ENCODE measurements around the gene SMYD3.

SMYD3 gene

GRCh38 chr1:246146804-246147523, 360.1 kb downstream of the SMYD3 start:
- no peak for DNase-seq (ENCODE audit: low spot score)

- DNase-seq (ENCODE audit: low spot score), result no peak
Observed at GRCh38 chr1:246145900-246146299, 361.2 kb downstream of the SMYD3 start.

GRCh38 chr1:246144931-246145330, 362.1 kb downstream of the SMYD3 start:
- DNase-seq (ENCODE audit: low spot score), result no peak

GRCh38 chr1:246142320-246142893, 364.7 kb downstream of the SMYD3 start:
- DNase-seq (ENCODE audit: low spot score), result no peak

DNA sequence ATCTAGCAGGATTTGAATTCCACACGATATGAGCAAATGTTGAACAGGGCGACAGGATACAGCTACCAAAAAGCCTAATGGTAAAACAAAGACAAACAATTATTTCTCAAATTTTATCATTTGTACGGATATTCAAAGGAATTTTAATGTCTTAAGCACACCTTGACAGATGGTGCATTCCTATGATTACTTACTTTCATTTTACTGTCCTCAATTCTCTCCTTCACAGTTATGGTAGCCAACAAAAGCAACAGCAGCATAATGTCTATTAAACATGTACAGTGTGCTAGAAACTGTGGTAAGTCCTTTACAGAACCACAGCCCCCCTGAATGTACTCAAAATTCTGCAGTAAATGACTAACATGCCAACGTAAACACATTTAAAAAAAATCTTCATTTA, 365.8 kb downstream of the SMYD3 start:
- DNase-seq (ENCODE audit: low spot score), result no peak

GRCh38 chr1:246139745-246140182, 367.3 kb downstream of the SMYD3 start:
- no peak for DNase-seq (ENCODE audit: low spot score)

DNA sequence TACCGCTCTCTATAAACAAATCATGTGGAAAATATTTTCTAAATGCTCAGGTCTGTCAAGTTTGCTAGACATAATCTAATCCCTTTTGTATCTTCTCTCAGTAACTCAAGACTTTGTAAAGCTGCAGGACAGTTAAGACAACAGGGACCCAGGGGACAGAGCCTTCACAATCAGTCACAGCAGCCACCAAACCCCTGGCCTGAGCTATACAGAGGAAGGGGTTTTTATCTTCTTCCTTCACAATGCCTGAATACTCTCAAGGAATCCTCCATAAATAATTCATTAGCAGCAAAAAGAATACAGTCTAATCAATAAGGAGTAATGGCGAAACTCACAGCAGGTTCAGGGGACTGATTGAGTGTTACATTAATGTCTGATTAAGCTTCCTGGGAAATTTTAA, 368.3 kb downstream of the SMYD3 start:
- DNase-seq (ENCODE audit: low spot score), result no peak

- no peak for DNase-seq (ENCODE audit: low spot score)
Observed at GRCh38 chr1:246136477-246136876, 370.6 kb downstream of the SMYD3 start.

- no peak for DNase-seq (ENCODE audit: low spot score)
Observed at GRCh38 chr1:246134789-246135188, 372.3 kb downstream of the SMYD3 start.

GRCh38 chr1:246131095-246131494, 376.0 kb downstream of the SMYD3 start:
- DNase-seq (ENCODE audit: low spot score), result no peak

- no peak for DNase-seq (ENCODE audit: low spot score)
Observed at GRCh38 chr1:246128494-246129069, 378.5 kb downstream of the SMYD3 start.

- no peak for DNase-seq (ENCODE audit: low spot score)
Observed at GRCh38 chr1:246126580-246126979, 380.5 kb downstream of the SMYD3 start.

GRCh38 chr1:246122071-246122470, 385.0 kb downstream of the SMYD3 start:
- no peak for DNase-seq (ENCODE audit: low spot score)

DNA sequence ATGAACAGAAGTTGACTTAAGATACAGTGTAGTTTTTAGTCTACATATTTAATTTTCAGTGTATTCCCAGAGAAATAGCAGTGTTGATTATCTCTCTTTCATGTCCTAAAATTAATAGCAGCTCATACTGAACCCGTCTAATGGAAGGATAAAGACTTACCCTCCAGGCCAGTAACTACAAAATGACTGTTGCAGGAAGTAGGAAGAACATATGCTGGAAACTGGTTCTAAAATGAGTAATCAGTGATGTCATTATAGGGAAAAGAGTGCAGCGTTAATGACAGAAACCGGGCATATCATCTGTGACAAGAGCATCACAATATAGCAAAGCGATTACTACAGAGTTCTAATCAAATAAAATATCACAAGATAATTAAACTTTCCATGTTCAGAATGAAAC, 385.5 kb downstream of the SMYD3 start:
- DNase-seq (ENCODE audit: low spot score), result no peak

DNA sequence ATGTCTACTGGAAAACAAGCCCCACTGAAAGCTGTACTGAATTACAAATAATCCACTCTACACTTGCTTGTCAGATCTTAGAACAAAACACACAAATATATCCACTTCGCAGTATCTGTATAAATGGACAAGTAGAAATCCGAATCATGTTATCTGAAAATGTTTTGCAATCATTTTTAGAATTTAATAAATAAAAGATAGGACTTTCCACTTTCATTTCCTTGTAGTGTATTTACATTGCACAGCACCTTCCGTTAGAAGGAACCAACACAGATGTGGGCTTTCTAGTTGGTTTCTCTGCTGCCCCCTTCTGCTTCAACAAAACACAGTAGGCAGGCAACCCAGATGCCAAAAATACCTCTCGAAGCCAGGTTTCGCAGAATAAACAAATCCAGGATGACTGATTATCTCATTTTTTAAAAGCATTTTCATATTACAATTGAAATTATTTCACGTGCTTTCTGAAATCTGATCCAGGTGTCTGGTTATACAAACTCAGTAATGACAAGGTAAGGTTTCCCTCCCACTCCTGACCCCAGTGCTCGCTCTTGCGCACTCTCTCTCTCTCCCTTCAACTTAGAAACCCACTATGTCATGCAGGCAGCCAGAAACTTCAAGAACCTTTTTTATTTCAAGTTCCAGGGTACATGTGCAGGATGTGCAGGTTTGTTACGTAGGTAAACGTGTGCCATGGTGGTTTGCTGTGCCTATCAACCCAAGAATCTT, 389.9 kb downstream of the SMYD3 start:
- DNase-seq (ENCODE audit: low spot score), result peak; percentile 60

- DNase-seq (ENCODE audit: low spot score), result no peak
Observed at GRCh38 chr1:246114369-246114768, 392.7 kb downstream of the SMYD3 start.

DNA sequence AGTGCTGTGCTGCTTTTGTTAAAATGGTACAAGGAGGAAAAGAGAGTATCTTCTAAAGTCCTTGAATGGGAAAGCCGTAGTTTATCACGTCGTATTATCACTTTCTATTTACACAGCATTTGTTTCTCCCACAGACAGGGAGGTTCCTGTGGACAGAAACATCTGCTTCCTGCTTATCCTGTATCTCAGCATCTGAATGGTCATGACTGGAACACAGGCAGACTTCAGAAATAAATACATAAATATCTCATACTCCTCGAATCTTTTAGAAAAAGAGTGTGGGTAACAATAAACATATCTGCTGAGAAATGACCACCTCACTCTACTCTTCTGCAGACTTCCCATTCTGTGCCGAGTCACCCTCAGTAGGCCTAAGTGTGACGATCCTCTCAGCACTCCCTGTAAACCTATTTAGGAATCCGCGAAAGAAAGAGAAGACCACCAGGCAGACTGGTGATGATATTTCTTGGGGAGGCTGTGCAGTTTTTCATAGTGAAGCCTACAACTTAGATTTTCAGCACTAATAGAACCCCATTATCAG, 393.5 kb downstream of the SMYD3 start:
- DNase-seq (ENCODE audit: low spot score), result no peak

DNA sequence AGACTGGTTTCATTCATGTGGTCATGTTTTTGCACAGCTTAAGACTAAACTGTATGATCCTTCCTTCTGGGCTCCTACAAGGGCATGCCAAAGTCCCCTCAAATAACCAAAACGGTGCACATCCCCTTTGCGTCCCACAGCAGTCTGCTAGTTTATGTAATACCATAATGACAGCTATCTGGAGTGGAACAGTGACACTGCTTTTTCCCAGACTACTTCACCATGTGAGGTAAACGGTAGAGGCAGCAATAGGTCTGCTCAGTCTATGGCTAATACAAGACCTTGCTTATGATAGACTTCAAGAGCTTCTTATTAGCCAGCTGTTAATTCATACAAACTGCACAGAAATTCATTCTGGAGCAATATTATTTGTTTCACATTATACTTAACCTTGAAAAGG, 395.5 kb downstream of the SMYD3 start:
- no peak for DNase-seq (ENCODE audit: low spot score)

DNA sequence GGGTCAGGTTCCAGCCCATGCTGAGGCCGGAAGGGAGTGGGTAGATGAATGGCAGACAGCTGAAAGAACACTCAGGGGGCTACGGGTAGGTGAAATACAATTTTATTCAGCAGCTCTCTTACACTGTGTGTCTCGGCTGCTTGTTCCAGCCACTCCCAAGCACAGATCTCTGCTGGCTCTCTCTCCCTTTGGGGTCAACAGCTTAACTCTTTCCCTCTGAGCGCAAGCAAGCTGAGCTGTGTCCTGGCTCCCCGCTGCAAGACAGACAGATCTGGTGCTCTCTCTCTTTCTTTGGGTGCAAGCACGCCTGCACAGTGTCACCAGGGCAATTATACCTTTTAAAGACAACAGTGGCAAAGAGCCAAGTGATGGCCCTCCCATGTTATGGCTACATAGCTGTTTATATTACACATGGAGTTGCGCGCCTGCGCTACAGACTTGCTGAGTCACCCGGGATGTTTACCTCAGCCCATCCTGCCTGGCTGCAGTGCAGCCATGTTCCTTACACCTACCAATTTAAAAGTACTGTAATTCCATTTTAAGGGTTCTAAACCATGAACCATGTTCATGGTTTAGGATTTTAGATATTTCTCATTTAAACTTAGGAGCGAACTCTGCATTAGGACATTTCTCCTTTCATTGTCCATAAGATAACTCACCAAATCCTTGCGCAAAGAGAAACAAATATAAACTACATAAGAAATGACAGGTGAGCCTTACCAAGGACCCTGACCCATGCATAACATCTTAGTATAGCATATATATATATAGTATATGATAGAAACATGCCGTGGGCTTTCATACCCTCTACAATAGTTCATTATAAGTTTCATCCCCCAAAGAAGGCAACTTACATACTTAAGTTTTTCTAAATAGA, 396.5 kb downstream of the SMYD3 start:
- DNase-seq (ENCODE audit: low spot score), result no peak

- no peak for DNase-seq (ENCODE audit: low spot score)
Observed at GRCh38 chr1:246108278-246108925, 398.7 kb downstream of the SMYD3 start.

Data from pons (tissue), 1 donor.